ENCODE data around the gene WDR1. TPM values are rescaled to one million over a fixed set of nuclear protein-coding genes. Genes with fewer than 3 reads are reported as not detected.

The WDR1 gene
- total RNA-seq, 1 experiment from 2014 or later = 258 TPM

DNA sequence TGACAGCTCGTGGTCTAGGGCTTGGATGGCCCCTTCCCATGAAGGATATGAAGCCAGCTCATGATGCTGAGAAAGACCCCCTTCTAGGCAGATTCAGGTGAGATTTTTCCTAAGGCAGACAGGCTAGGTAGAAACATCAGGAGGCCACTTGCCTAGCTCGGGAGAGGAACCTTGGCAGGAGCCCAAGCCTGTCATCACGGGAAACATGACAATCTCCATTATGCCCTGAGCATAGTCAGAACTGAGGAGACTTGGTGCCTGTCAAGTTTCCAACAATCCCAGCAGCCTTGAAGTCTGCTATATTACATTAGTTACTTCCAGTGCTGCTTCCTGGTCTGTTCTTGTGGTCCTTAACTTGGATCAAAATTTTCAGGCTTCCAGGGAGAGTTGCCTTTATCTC lies 18.7 kb upstream of the WDR1 start:
- DNase-seq = no peak
- TF ChIP-seq EZH2 (IDR thresholded peaks at IDR 0.05; ENCODE audit: low read depth) = no peak
- TF ChIP-seq, protein P1, sequence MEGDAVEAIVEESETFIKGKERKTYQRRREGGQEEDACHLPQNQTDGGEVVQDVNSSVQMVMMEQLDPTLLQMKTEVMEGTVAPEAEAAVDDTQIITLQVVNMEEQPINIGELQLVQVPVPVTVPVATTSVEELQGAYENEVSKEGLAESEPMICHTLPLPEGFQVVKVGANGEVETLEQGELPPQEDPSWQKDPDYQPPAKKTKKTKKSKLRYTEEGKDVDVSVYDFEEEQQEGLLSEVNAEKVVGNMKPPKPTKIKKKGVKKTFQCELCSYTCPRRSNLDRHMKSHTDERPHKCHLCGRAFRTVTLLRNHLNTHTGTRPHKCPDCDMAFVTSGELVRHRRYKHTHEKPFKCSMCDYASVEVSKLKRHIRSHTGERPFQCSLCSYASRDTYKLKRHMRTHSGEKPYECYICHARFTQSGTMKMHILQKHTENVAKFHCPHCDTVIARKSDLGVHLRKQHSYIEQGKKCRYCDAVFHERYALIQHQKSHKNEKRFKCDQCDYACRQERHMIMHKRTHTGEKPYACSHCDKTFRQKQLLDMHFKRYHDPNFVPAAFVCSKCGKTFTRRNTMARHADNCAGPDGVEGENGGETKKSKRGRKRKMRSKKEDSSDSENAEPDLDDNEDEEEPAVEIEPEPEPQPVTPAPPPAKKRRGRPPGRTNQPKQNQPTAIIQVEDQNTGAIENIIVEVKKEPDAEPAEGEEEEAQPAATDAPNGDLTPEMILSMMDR (conservative IDR thresholded peaks at IDR 0.05) = no peak
- intact Hi-C loops (cut with micrococcal nuclease; ENCODE audit: unreplicated experiment) = no loop called here
- Histone ChIP-seq H3K9me3 (ENCODE audit: insufficient read depth, low read depth) (no peaks in the 10 kb centered on the region), H2AFZ (no peak overlapping the region), H3K27ac (no peak overlapping the region), H3F3A (ENCODE audit: insufficient read depth, low read depth) (no peaks in the 10 kb centered on the region), H3K36me3 (ENCODE audit: low read depth) (no peaks in the 10 kb centered on the region), H3K4me3 (no peak overlapping the region), H3K4me2 (no peak overlapping the region), H4K20me1 (ENCODE audit: insufficient read depth) (no peaks in the 10 kb centered on the region), H3K9me2 (ENCODE audit: insufficient read depth) (no peaks in the 10 kb centered on the region), H3K79me2 (ENCODE audit: low read depth) (no peaks in the 10 kb centered on the region), H3K27me3 (ENCODE audit: insufficient read depth, low read depth) (peaks cover 46% of the 10 kb centered on the region), H3K4me1 (replicated peaks; ENCODE audit: insufficient read depth) (no peaks in the 10 kb centered on the region)
- no TSS peak for BruUV-seq (replicated peaks)
- ChIA-PET POLR2A (ENCODE audit: unreplicated experiment) (no interaction called here), CTCF (no interaction called here)

DNA sequence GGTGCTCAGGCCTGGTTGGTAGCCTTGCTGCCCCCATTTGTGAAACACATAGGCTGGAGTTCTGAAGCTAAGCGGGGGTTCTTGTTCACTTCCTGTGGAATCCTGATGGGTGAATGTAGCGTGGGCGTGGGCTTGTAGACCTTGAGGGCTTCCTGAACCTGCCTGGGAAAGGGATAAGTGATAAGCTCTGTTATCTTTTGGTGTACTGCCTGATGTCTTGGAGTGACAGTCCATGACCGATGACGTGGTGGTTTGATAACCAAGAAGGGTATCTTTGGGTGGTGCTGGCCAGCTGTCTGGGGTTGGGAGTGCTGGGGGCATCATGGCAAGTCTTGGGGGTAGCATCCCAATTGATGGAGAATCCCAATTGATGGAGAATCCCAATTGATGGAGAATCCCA lies 17.5 kb upstream of the WDR1 start:
- no peak for TF ChIP-seq EZH2 (IDR thresholded peaks at IDR 0.05; ENCODE audit: low read depth)
- TF ChIP-seq, protein P1 (conservative IDR thresholded peaks at IDR 0.05) = no peak
- Histone ChIP-seq H3F3A (ENCODE audit: insufficient read depth, low read depth) (no peaks in the 10 kb centered on the region; the same call in 1 of the 2 replicates), H3K79me2 (ENCODE audit: low read depth) (no peaks in the 10 kb centered on the region), H3K27me3 (ENCODE audit: insufficient read depth, low read depth) (peaks cover 37% of the 10 kb centered on the region), H3K9me2 (ENCODE audit: insufficient read depth) (no peaks in the 10 kb centered on the region), H3K4me2 (no peak overlapping the region), H2AFZ (no peak overlapping the region), H3K4me1 (replicated peaks; ENCODE audit: insufficient read depth) (no peaks in the 10 kb centered on the region), H4K20me1 (ENCODE audit: insufficient read depth) (no peaks in the 10 kb centered on the region), H3K36me3 (ENCODE audit: low read depth) (no peaks in the 10 kb centered on the region), H3K27ac (no peak overlapping the region), H3K4me3 (no peak overlapping the region), H3K9me3 (ENCODE audit: insufficient read depth, low read depth) (no peaks in the 10 kb centered on the region)
- no TSS peak for BruUV-seq (replicated peaks)
- ChIA-PET POLR2A (ENCODE audit: unreplicated experiment) (no interaction called here), CTCF (no interaction called here)
- intact Hi-C loops (cut with micrococcal nuclease; ENCODE audit: unreplicated experiment) = no loop called here
- DNase-seq = no peak

DNA sequence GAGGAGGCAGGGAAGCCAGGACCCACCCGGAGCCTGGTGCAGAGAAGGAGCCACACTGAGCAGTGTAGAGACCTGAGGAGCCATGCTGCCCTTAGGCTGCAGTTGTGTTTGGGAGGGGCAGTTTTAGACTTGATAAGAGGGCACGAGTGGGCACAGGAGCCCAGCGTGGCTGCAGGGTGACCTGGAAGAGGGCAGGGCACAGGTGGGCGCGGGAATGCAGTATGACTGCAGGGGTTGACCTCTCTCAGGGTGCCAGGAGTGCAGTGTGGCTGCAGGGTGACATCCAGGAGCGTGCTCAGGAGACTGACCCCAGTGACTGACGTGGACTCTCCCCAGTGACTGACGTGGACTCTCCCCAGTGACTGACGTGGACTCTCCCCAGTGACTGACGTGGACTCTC lies 14.6 kb upstream of the WDR1 start:
- ChIA-PET POLR2A (ENCODE audit: unreplicated experiment) (no interaction called here), CTCF (no interaction called here)
- BruUV-seq (replicated peaks) = no TSS peak

More for the DNA sequence above, 14.6 kb upstream of the WDR1 start:
- Histone ChIP-seq H3K4me2 (no peak overlapping the region), H3K79me2 (ENCODE audit: low read depth) (no peaks in the 10 kb centered on the region), H3K4me1 (replicated peaks; ENCODE audit: insufficient read depth) (no peaks in the 10 kb centered on the region), H3K9me2 (ENCODE audit: insufficient read depth) (no peaks in the 10 kb centered on the region), H4K20me1 (ENCODE audit: insufficient read depth) (no peaks in the 10 kb centered on the region), H3K27me3 (ENCODE audit: insufficient read depth, low read depth) (peaks cover 15% of the 10 kb centered on the region; the same call in 1 of the 2 replicates), H3K9me3 (ENCODE audit: insufficient read depth, low read depth) (no peaks in the 10 kb centered on the region), H3F3A (ENCODE audit: insufficient read depth, low read depth) (no peaks in the 10 kb centered on the region; the same call in 1 of the 2 replicates), H2AFZ (no peak overlapping the region), H3K36me3 (ENCODE audit: low read depth) (no peaks in the 10 kb centered on the region), H3K4me3 (no peak overlapping the region), H3K27ac (no peak overlapping the region)
- no peak for DNase-seq
- intact Hi-C loops (cut with micrococcal nuclease; ENCODE audit: unreplicated experiment) = no loop called here
- no peak for TF ChIP-seq EZH2 (IDR thresholded peaks at IDR 0.05; ENCODE audit: low read depth)
- TF ChIP-seq, protein P1 (conservative IDR thresholded peaks at IDR 0.05) = no peak

Data from PC-9 (cell line).